GM18909 (cell line): Measurements from ENCODE around the gene RNF207.
A peak's percentile ranks its signal among the peaks of the same experiment; 100 is the strongest.

Source experiments
- ATAC-seq: cut with Tn5 transposase; IDR thresholded peaks from one replicate; pipeline ENCODE4 v1.9.1; 2021; ENCODE audit warnings: mild to moderate bottlenecking; ENCODE audit not compliant: unreplicated experiment, poor library complexity

Gene RNF207

GRCh38 chr1:6246497-6247467, 40.9 kb downstream of the RNF207 start:
- ATAC-seq = no peak

- no peak for ATAC-seq
Observed at GRCh38 chr1:6247651-6248050, 41.7 kb downstream of the RNF207 start.

- no peak for ATAC-seq
Observed at GRCh38 chr1:6248161-6248776, 42.4 kb downstream of the RNF207 start.

GRCh38 chr1:6248932-6249738, 43.2 kb downstream of the RNF207 start:
- ATAC-seq = no peak

- ATAC-seq = no peak
Observed at GRCh38 chr1:6249739-6250689, 44.1 kb downstream of the RNF207 start.

GRCh38 chr1:6251233-6251632, 45.3 kb downstream of the RNF207 start:
- ATAC-seq = no peak

GRCh38 chr1:6251681-6252373, 45.9 kb downstream of the RNF207 start:
- no peak for ATAC-seq

GRCh38 chr1:6252374-6252710, 46.4 kb downstream of the RNF207 start:
- ATAC-seq = no peak

- ATAC-seq = no peak
Observed at GRCh38 chr1:6253380-6253779, 47.5 kb downstream of the RNF207 start.

GRCh38 chr1:6254691-6255090, 48.8 kb downstream of the RNF207 start:
- no peak for ATAC-seq

- no peak for ATAC-seq
Observed at GRCh38 chr1:6256645-6257044, 50.7 kb downstream of the RNF207 start.

- ATAC-seq = no peak
Observed at GRCh38 chr1:6257541-6258069, 51.7 kb downstream of the RNF207 start.

GRCh38 chr1:6258675-6259074, 52.8 kb downstream of the RNF207 start:
- ATAC-seq = no peak

- ATAC-seq = peak; percentile 45
Observed at GRCh38 chr1:6259491-6260362, 53.8 kb downstream of the RNF207 start.

- ATAC-seq = no peak
Observed at GRCh38 chr1:6260433-6260934, 54.6 kb downstream of the RNF207 start.

- no peak for ATAC-seq
Observed at GRCh38 chr1:6260961-6261614, 55.2 kb downstream of the RNF207 start, which contains the start of gene GPR153. Gene GPR153, minus strand, starts transcription at chr1:6261098. Its CDS starts 6,193 bp downstream, at chr1:6254905.

- no peak for ATAC-seq
Observed at GRCh38 chr1:6261615-6261995, 55.7 kb downstream of the RNF207 start.
